Measurements from ENCODE around the gene FANCM.

Gene FANCM

GRCh38 chr14:45103806-45104205, 31.9 kb upstream of the FANCM start:
- no peaks in the 10 kb centered on the region for H3K4me1 ChIP-seq (ENCODE audit: control insufficient read depth, low read length)
- no peaks in the 10 kb centered on the region for H3K9me3 ChIP-seq (ENCODE audit: control insufficient read depth, insufficient read depth, low read length)
- no peak for TF ChIP-seq EZH2phosphoT487 (IDR thresholded peaks at IDR 0.05; ENCODE audit: borderline replicate concordance, low read length)
- no peak for TF ChIP-seq CTCF (IDR thresholded peaks at IDR 0.05; ENCODE audit: low read depth, low read length, poor library complexity, severe bottlenecking)
- H3K4me2 ChIP-seq (ENCODE audit: low read length), result no peak overlapping the region
- no peak overlapping the region for H3K4me3 ChIP-seq (ENCODE audit: low read length)
- peaks cover 96% of the 10 kb centered on the region for H3K36me3 ChIP-seq (ENCODE audit: control insufficient read depth, low read length)
- H3K79me2 ChIP-seq (ENCODE audit: control insufficient read depth, low read length), result peaks cover 20% of the 10 kb centered on the region
- no peaks in the 10 kb centered on the region for H3K9me2 ChIP-seq (replicated peaks; ENCODE audit: control insufficient read depth, low read length)
- H3K27ac ChIP-seq (ENCODE audit: low read depth, low read length), result no peak overlapping the region
- H3K27me3 ChIP-seq (ENCODE audit: control insufficient read depth, low read length), result no peaks in the 10 kb centered on the region
- no peaks in the 10 kb centered on the region for H4K20me1 ChIP-seq (ENCODE audit: control insufficient read depth, insufficient read depth, low read depth, low read length)
- H3F3A ChIP-seq (ENCODE audit: control insufficient read depth, insufficient read depth), result peaks cover 3% of the 10 kb centered on the region; the same call in 1 of the 2 replicates

- Histone ChIP-seq H3K27me3 (ENCODE audit: control insufficient read depth, low read length) (no peaks in the 10 kb centered on the region), H3F3A (ENCODE audit: control insufficient read depth, insufficient read depth) (peaks cover 5% of the 10 kb centered on the region), H3K9me2 (replicated peaks; ENCODE audit: control insufficient read depth, low read length) (no peaks in the 10 kb centered on the region), H3K4me2 (ENCODE audit: low read length) (no peak overlapping the region), H3K4me1 (ENCODE audit: control insufficient read depth, low read length) (no peaks in the 10 kb centered on the region), H4K20me1 (ENCODE audit: control insufficient read depth, insufficient read depth, low read depth, low read length) (no peaks in the 10 kb centered on the region), H3K36me3 (ENCODE audit: control insufficient read depth, low read length) (peaks cover 96% of the 10 kb centered on the region), H3K79me2 (ENCODE audit: control insufficient read depth, low read length) (peaks cover 15% of the 10 kb centered on the region), H3K4me3 (ENCODE audit: low read length) (no peak overlapping the region), H3K9me3 (ENCODE audit: control insufficient read depth, insufficient read depth, low read length) (no peaks in the 10 kb centered on the region), H3K27ac (ENCODE audit: low read depth, low read length) (no peak overlapping the region)
- TF ChIP-seq EZH2phosphoT487 (IDR thresholded peaks at IDR 0.05; ENCODE audit: borderline replicate concordance, low read length) (no peak), CTCF (IDR thresholded peaks at IDR 0.05; ENCODE audit: low read depth, low read length, poor library complexity, severe bottlenecking) (no peak)
Measured at GRCh38 chr14:45104561-45104960, 31.2 kb upstream of the FANCM start.

GRCh38 chr14:45112896-45113781, 22.6 kb upstream of the FANCM start:
- peaks cover 96% of the 10 kb centered on the region for H3K36me3 ChIP-seq (ENCODE audit: control insufficient read depth, low read length)
- no peaks in the 10 kb centered on the region for H3K9me3 ChIP-seq (ENCODE audit: control insufficient read depth, insufficient read depth, low read length)
- H3K4me1 ChIP-seq (ENCODE audit: control insufficient read depth, low read length), result no peaks in the 10 kb centered on the region
- no peaks in the 10 kb centered on the region for H3K9me2 ChIP-seq (replicated peaks; ENCODE audit: control insufficient read depth, low read length)
- no peak for TF ChIP-seq EZH2phosphoT487 (IDR thresholded peaks at IDR 0.05; ENCODE audit: borderline replicate concordance, low read length)
- TF ChIP-seq CTCF (IDR thresholded peaks at IDR 0.05; ENCODE audit: low read depth, low read length, poor library complexity, severe bottlenecking), result no peak
- peaks cover 28% of the 10 kb centered on the region for H3F3A ChIP-seq (ENCODE audit: control insufficient read depth, insufficient read depth)
- no peaks in the 10 kb centered on the region for H4K20me1 ChIP-seq (ENCODE audit: control insufficient read depth, insufficient read depth, low read depth, low read length)
- no peak overlapping the region for H3K27ac ChIP-seq (ENCODE audit: low read depth, low read length)
- H3K4me3 ChIP-seq (ENCODE audit: low read length), result no peak overlapping the region
- H3K4me2 ChIP-seq (ENCODE audit: low read length), result no peak overlapping the region
- 0 out of 2 replicates have a peak, but pooled peaks cover 2% of the 10 kb centered on the region for H3K79me2 ChIP-seq (ENCODE audit: control insufficient read depth, low read length)
- no peaks in the 10 kb centered on the region for H3K27me3 ChIP-seq (ENCODE audit: control insufficient read depth, low read length)

Data from DOHH2 (cell line).